GM18502 (cell line): Measurements from ENCODE around the gene OR1B1.
"Not testable (repeated sequence)": the region's sequence is repeated elsewhere in the genome, so short reads cannot be mapped to it uniquely, and the experiment has no call there.

Source experiments
- ATAC-seq: cut with Tn5 transposase; IDR thresholded peaks from one replicate; pipeline ENCODE4 v1.9.1; 2021; ENCODE audit warnings: mild to moderate bottlenecking; ENCODE audit not compliant: unreplicated experiment, poor library complexity

The OR1B1 gene

DNA sequence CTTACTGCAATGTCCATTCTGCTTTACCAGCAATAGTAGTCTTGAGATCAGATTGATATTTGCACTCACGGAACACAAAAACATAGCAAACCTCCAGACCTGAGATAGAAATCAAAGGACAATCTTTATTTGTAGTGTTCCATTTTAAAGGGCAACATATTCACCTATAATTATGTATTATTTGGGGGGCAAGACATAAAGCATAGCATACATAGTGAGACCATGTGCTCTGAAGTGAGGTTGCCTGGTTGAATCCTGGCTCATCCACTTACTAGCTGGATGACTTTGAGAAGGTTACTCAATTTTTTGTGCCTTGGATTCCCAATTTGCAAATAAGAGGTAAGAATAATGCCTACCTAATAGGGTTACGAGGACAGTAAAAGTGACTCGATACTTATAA, at the start of gene OR1B1:
OR1B1 (minus strand) TSS at position 101 of the 400 bp plus-strand sequence.
- no peak for ATAC-seq

GRCh38 chr9:122695696-122696095, 38.3 kb upstream of the OR1B1 start:
- ATAC-seq = no peak

- ATAC-seq = no peak
Observed at GRCh38 chr9:122684851-122685250, 27.4 kb upstream of the OR1B1 start.

DNA sequence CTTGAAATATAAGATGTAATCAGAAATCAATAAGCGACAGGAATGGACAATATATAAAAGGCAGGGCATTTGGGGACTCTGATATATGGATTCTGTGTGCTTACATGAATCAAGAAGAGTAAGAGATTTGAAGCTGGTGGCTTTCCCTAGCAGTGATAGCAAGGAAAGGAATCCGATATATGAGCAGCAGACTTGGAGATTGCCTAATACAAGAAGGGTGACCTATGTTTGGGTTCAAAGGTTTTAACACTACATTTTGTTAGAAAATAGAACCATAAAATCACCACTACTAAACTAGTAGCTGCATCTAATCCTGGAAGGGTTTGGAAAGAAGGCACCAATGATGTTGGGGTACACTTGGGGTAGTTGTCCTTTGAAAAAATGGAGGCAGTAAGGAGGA, 15.1 kb upstream of the OR1B1 start:
- no peak for ATAC-seq

DNA sequence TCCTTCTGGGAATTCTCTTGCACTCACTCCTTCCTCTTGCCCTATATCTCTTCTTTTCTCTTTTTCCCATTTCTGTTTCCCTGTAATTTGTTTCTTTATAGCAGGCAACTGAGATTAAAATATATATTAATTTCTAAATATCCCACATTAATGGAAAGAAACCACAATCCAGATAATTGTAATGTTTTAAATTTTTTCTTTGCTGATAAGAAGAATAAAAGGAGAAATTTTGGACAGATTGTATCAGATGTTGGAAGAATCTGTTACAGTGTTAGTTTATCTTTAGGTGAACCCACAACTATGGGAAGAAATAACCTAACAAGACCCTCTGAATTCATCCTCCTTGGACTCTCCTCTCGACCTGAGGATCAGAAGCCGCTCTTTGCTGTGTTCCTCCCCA, 4.0 kb upstream of the OR1B1 start, which contains the start of gene OR1L1:
OR1L1 (plus strand) TSS at position 301 of the 400 bp plus-strand sequence; CDS start at position 301, 0 bp downstream.
- ATAC-seq = no peak

DNA sequence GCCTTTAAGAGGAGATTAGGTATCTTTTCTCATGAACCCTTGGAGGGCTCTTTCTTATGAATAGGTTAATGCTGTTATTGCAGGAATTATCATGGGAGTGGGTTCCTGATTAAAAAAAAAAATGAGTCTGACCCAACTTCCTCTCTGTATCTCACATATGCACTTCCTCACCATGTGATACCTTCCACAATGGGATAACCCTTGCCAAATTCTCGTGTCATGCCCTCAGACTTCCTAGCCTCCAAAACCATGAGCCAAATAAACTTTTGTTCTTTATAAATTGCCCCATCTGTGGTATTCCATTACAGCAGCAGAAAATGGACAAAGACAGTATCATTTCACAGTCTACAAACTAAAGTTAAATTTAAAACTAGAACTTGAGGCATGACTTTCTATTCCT, 1.0 kb downstream of the OR1B1 start:
- ATAC-seq = no peak

DNA sequence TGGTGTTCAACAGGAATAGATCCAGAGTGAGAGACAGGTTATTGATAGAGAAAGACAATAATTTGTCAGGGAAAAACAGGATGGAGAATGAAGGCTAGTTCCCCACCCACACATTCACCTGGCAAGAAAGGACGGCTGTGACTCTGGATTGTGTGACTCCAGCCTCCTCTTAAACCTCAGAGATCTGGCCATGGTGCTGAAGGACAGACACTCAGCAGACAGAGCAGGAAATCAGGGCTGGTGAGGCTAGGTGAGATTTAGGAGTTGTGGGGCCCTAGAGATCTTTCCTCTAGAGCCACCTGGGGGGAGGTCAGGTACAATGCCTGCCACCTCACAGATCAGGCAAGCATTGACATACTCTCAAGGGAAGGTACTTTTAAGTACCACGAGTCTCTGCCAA, 15.2 kb downstream of the OR1B1 start:
- ATAC-seq = no peak

DNA sequence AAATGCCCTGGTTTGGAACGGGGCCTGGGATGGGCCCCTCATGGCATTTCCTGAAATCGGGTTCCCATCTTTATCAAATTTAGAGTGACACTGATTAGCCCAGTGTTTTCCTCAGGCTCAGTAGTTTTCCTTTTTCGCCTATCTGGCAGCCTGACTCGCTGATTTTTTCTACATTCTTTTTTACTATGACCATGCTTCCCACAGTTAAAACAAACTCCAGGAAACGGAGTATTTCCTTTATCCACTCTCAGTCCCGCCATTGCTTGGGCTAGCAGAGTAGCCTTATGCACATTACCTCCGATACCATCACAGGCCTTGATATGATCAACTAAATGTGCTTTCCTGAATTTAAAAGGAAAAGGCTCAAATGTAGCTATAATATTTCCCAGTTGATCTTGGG, 37.4 kb downstream of the OR1B1 start:
- ATAC-seq = no peak

GRCh38 chr9:122614362-122614761, 43.1 kb downstream of the OR1B1 start, which contains the start of gene OR1Q1:
OR1Q1 (plus strand) TSS chr9:122614738; CDS start chr9:122614738, 0 bp downstream.
- no peak for ATAC-seq

GRCh38 chr9:122609804-122610203, 47.6 kb downstream of the OR1B1 start:
- ATAC-seq = no peak

- no peak for ATAC-seq
Observed at GRCh38 chr9:122606587-122606986, 50.8 kb downstream of the OR1B1 start.

DNA sequence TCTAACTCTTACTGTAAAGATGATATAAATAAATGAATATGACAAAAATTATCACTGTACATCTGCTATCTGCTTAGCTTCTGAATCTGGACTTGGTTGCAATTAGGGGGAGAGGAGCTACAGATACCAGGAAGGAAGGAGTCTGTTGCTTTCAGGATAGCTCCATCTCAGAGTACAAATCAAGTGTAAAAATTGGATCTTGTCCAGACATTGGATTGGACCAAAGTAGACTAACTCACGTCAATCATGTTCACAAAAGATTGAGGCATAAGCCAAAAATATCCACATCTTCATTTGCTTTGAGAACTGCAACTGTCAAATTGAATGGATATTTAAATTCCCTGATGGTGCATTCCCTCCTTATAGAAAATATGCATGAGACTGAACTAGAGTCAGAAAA, 51.7 kb downstream of the OR1B1 start:
- ATAC-seq = no peak

- ATAC-seq = not testable (repeated sequence)
Observed at GRCh38 chr9:122583284-122583683, 74.1 kb downstream of the OR1B1 start, which contains the start of gene OR1L8. OR1L8 (minus strand) TSS chr9:122583384; CDS start chr9:122568477, 14,907 bp downstream.

GRCh38 chr9:122580360-122580759, 77.1 kb downstream of the OR1B1 start:
- ATAC-seq = no peak

DNA sequence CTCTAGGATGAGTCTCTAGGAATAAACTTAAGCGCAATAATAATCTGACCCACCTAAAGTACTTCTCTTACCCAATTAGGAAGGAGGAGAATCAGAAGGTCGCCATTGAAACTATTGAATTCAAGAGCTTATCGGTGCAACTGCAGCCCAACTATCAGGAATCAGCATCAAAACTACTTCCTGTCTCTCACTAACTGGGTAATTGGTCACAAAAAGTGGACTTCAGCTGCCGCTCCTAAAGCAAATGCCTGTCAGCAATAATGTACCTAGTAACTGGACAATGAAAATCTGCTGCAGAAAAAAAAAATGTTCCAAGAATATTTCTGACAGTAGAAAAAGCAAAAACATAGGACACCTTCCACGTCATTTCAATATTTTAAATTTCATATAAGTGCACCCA, 77.6 kb downstream of the OR1B1 start:
- ATAC-seq = no peak
